ENCODE measurements around the gene CNTN5. TPM values are rescaled to one million over a fixed set of nuclear protein-coding genes. Genes with fewer than 3 reads are reported as not detected.

CNTN5 gene
- polyA plus RNA-seq, 1 of the 3 experiments (the other 2 are of a cell fraction), result not detected

GRCh38 chr11:99171330-99171729 is 150.6 kb downstream of the CNTN5 start:
- CTCF ChIA-PET, result no interaction called here
- POLR2A ChIA-PET, result no interaction called here
- no peak overlapping the region for H3K9ac ChIP-seq

More at GRCh38 chr11:99171330-99171729, 150.6 kb downstream of the CNTN5 start:
- Histone ChIP-seq H3K27ac (ENCODE audit: low read depth in 2 of 2, low read length in 1 of 2) (no peak overlapping the region), H3K36me3 (replicated peaks in 1 of 2; ENCODE audit: control insufficient read depth in 1 of 2, insufficient read depth in 2 of 2, low read length in 1 of 2) (no peaks in the 10 kb centered on the region), H3K79me2 (ENCODE audit: insufficient read depth) (no peaks in the 10 kb centered on the region), H3K27me3 (ENCODE audit: insufficient read depth) (no peaks in the 10 kb centered on the region), H3F3A (replicated peaks; ENCODE audit: insufficient read depth) (no peaks in the 10 kb centered on the region), H3K4me2 (no peak overlapping the region), H3K9me3 (no peaks in the 10 kb centered on the region), H3K4me1 (ENCODE audit: control insufficient read depth in 1 of 2, insufficient read depth in 2 of 2, low read depth in 1 of 2, low read length in 1 of 2) (no peaks in the 10 kb centered on the region), H4K20me1 (ENCODE audit: insufficient read depth) (no peaks in the 10 kb centered on the region), H3K4me3 (ENCODE audit: low read depth in 2 of 2, low read length in 1 of 2) (no peak overlapping the region), H3K9me2 (no peaks in the 10 kb centered on the region), H2AFZ (ENCODE audit: low read depth) (no peak overlapping the region; the same call in 1 of the 2 replicates)
- WGBS (ENCODE audit: low lambda C conversion rate), result 9% methylated on average over 5 of the region's 5 CpGs
- DNase-seq, result no peak
- no peak for TF ChIP-seq CTCF (IDR thresholded peaks at IDR 0.05)
- no peak for TF ChIP-seq RCOR1 (IDR thresholded peaks at IDR 0.05; ENCODE audit: low read length)
- no peak for TF ChIP-seq IRF3 (IDR thresholded peaks at IDR 0.05; ENCODE audit: low read depth, low read length)
- no peak for TF ChIP-seq CHD2 (IDR thresholded peaks at IDR 0.05; ENCODE audit: low read length, partially characterized antibody)
- TF ChIP-seq, protein P1, sequence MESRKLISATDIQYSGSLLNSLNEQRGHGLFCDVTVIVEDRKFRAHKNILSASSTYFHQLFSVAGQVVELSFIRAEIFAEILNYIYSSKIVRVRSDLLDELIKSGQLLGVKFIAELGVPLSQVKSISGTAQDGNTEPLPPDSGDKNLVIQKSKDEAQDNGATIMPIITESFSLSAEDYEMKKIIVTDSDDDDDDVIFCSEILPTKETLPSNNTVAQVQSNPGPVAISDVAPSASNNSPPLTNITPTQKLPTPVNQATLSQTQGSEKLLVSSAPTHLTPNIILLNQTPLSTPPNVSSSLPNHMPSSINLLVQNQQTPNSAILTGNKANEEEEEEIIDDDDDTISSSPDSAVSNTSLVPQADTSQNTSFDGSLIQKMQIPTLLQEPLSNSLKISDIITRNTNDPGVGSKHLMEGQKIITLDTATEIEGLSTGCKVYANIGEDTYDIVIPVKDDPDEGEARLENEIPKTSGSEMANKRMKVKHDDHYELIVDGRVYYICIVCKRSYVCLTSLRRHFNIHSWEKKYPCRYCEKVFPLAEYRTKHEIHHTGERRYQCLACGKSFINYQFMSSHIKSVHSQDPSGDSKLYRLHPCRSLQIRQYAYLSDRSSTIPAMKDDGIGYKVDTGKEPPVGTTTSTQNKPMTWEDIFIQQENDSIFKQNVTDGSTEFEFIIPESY (IDR thresholded peaks at IDR 0.05; ENCODE audit: borderline replicate concordance, low read depth), result no peak
- TF ChIP-seq FOSL2 (IDR thresholded peaks at IDR 0.05; ENCODE audit: borderline replicate concordance, low read depth), result no peak
- TF ChIP-seq TCF12 (IDR thresholded peaks at IDR 0.05), result no peak
- TF ChIP-seq ELF1 (IDR thresholded peaks at IDR 0.05), result no peak
- TF ChIP-seq POLR2AphosphoS5 (IDR thresholded peaks at IDR 0.05; ENCODE audit: low read depth, low read length), result no peak
- TF ChIP-seq FOXM1 (IDR thresholded peaks at IDR 0.05; ENCODE audit: low read depth), result no peak
- no peak for TF ChIP-seq SMC3 (IDR thresholded peaks at IDR 0.05; ENCODE audit: low read depth, low read length)
- TF ChIP-seq TAF1 (IDR thresholded peaks at IDR 0.05; ENCODE audit: borderline replicate concordance, low read depth, low read length), result no peak
- TF ChIP-seq MAX (IDR thresholded peaks at IDR 0.05; ENCODE audit: low read depth), result no peak
- TF ChIP-seq USF1 (IDR thresholded peaks at IDR 0.05; ENCODE audit: borderline replicate concordance, low read depth), result no peak
- no peak for TF ChIP-seq EP300 (IDR thresholded peaks at IDR 0.05; ENCODE audit: borderline replicate concordance in 1 of 2, low read depth in 1 of 2, low read length in 1 of 2)
- TF ChIP-seq REST (IDR thresholded peaks at IDR 0.05; ENCODE audit: low read depth, low read length), result no peak
- TF ChIP-seq, protein P2, sequence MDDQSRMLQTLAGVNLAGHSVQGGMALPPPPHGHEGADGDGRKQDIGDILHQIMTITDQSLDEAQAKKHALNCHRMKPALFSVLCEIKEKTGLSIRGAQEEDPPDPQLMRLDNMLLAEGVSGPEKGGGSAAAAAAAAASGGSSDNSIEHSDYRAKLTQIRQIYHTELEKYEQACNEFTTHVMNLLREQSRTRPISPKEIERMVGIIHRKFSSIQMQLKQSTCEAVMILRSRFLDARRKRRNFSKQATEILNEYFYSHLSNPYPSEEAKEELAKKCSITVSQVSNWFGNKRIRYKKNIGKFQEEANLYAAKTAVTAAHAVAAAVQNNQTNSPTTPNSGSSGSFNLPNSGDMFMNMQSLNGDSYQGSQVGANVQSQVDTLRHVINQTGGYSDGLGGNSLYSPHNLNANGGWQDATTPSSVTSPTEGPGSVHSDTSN (IDR thresholded peaks at IDR 0.05), result no peak
- no peak for TF ChIP-seq YY1 (IDR thresholded peaks at IDR 0.05; ENCODE audit: low read depth)
- TF ChIP-seq NFIC (IDR thresholded peaks at IDR 0.05; ENCODE audit: borderline replicate concordance), result no peak

Data from SK-N-SH (cell line).